ENCODE data around the gene SKI.

GRCh38 chr1:2198571-2198970, 29.5 kb upstream of the SKI start:
- TF ChIP-seq CTCF (IDR thresholded peaks at IDR 0.05) (no peak), POLR2A (IDR thresholded peaks at IDR 0.05) (no peak)
